HUDEP-2 (cell line): ENCODE results near the gene LTA.

Experiments
- DNase-seq, 76 experiments: peaks; one replicate each; lab custom pipeline; 2025; ENCODE audit not compliant: unreplicated experiment in 76 of 76; lab: John Stamatoyannopoulos, UW

LTA gene, protein sequence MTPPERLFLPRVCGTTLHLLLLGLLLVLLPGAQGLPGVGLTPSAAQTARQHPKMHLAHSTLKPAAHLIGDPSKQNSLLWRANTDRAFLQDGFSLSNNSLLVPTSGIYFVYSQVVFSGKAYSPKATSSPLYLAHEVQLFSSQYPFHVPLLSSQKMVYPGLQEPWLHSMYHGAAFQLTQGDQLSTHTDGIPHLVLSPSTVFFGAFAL

GRCh38 chr6:31572041-31572911 is at the start of gene LTA:
Gene LTA (plus strand): TSS chr6:31572289. CDS start chr6:31572743, 454 bp downstream.
- DNase-seq: no peak

GRCh38 chr6:31525553-31525931 is 46.5 kb upstream of the LTA start:
- DNase-seq: peak in 1 of 76 experiments; percentile 6

DNA sequence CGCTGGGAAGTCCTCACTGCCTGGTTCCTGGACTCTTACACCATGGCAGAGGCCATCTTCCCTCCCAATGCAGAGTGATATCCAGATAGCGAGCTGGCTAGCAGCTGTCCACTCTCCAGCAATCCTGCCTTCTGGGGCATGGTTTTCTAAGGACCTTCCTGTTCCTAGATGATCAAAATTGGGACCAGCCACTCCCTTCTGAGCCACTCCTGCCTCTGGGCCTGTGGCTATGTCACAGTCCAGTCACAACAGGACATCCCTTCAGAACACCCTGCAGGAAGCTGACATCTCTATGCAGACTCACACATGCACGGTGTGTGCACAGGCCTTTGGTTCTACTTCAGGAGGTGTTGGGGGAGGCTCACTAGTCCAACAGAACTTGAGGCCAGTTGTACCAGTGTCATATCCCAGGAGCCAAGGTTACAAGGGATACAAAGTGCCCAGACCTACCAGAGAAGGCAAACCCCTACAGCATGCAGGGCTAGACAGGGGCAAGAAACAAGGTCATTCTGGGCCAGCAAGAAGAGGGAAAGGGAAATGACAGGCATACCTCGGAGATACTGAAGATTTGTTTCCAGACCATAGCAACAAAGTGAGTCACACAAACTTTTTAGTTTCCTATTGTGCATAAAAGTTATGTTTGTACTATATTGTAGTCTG is 46.0 kb upstream of the LTA start:
- DNase-seq: no peak

DNA sequence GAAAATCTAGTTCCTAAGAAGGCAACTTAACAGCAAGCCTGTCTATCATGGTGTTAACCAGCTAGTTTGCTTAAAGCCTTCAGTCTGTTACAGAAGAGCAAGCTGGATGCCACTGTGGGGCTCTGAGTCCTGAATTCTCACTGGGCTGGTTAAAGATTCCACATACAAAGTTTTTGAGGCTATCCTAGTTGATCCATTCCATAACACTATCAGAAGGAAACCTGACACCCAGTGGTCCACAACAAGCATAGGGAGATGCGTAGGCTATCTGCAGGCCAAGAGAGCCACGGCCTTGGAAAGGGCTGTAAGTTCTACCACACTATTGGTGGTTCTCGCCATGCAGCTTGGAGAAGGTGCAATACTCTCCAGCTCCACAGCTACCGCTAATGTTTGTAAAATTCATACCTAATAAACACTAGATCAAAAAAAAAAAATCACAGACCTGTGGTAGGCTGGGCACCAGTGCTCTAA is 43.7 kb upstream of the LTA start:
- no peak for DNase-seq

GRCh38 chr6:31528821-31529328 is 43.2 kb upstream of the LTA start, which contains the start of gene MCCD1:
Gene MCCD1 (plus strand): TSS chr6:31528962. CDS start chr6:31529015, 53 bp downstream.
- no peak for DNase-seq

- DNase-seq: no peak
Observed at GRCh38 chr6:31529329-31530150, 42.5 kb upstream of the LTA start.

- no peak for DNase-seq
Observed at GRCh38 chr6:31530659-31531058, 41.4 kb upstream of the LTA start.

DNA sequence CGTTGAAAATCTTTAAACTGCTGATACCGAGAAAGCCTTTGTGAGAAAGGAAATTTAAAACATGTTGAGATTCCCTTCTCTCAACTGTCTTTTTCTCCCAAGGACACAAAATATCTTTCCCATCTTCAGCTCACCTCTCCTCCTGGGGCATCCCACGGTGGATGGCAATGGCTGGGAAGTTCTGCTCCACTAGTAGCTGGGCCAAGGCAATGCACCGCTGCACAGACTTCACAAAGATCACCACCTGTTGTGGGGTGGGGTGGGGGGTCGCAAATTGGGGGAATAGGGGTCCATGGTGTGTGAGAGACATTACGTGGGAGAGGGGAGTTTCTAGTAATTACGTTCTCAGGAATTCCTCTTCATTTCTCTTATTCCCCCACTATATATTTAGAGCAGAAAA is 40.9 kb upstream of the LTA start:
- no peak for DNase-seq

GRCh38 chr6:31531771-31532643 is 40.1 kb upstream of the LTA start:
- DNase-seq: no peak

DNA sequence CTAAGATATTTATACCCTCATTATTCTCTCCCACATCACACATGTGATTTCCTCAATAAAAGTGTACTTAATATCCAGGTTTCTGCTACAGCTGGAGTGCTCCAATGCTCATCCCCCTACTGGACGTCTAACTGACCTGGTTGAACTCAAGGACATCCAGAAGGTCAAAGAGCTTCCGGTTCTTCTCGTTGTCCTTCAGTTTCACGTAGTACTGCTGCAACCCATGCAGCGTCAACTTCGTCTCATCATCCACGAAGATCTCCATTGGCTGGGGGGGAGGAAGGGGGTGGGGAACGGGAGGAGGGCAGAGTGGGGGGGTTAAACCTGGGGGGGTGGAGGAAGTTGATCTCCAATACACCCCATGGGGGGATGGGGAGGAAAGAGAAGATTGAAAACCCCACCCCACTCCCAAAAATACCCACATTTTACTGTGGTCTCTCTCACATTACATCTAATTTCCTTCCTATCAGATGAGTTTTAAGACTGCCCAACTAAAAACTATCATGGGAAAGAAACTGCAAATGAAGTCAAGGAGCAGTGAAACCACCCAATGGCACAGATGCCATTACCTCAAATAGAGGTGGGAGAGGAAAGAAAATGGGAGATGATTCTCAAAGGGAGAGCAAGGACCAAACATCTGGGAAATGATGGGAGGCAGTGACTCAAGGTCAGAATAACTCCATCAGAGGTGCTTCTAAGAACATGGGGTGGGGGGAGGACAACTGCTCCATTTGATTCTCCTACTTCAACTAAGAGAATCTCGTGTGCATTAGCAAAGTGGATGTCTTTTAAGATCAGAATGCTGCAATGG is 39.2 kb upstream of the LTA start:
- DNase-seq: no peak

DNA sequence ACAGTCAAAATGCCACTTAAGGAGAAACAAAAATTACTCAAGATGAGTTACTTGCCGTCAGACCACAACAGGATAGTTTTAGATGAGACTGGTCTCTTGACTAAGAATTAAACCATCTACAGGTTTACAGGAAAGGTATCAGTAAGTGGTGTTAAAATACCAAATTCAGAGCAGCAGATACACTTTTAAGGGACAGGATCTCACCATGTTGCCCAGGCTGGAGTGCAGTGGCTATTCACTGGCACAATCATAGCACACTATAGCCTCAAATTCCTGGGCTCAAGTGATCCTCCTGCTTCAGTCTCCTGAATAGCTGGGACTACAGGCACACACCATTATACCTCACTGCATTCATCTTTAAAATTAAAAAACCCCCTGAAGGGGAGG is 38.6 kb upstream of the LTA start:
- no peak for DNase-seq

DNA sequence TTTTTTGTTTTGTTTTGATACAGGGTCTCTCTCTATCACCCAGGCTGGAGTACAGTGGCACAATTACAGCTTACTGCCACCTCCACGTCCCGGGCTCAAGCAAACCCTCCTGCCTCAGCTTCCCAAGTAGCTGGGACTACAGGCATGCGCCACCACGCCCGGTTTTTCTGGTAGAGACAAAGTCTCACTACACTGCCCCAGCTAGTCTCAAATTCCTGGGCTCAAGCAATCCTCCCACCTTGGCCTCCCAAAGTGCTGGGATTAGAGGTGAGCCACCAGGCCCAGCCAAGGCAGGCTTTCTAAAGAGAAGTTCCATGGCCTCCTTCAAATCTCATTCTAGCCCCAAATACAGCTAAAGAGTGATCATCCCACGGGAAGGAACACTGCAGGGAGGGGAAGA is 38.1 kb upstream of the LTA start:
- no peak for DNase-seq

GRCh38 chr6:31534521-31535040 is 37.5 kb upstream of the LTA start:
- no peak for DNase-seq

DNA sequence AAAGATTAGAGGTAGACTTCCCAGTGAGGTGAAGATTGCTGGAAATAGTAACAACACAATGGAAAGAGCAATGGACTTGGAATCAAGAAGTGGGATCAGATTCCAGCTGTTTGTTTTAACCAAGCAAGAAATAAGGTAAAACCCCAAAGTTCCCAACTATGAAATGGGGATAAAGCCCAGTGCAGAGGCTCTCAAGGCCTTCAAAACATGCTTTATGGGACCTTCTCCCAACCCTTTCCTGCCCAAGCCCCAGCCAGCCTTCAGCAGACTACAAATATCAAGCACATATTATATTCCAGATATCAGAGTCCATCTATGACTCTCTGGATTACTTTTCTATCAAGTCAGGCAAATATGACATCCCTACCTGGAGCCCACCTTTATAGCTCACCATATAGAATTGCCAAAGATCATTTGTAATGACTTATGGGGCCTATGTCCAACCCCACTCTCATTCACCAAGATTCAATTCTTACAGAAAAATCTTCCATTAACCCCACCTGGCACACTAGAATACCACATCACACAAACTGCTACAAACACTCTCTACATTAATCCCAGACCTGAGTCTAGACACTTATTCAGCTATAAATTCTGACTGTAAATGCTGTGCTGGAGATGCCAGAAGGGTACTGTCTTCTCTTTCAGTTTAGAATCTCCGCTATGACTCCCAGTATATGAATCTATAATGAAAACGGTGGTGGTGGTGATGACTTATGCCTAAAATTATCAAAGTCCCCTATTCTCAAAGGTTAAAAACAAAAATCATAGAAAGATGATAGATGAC is 36.4 kb upstream of the LTA start:
- DNase-seq: no peak

DNA sequence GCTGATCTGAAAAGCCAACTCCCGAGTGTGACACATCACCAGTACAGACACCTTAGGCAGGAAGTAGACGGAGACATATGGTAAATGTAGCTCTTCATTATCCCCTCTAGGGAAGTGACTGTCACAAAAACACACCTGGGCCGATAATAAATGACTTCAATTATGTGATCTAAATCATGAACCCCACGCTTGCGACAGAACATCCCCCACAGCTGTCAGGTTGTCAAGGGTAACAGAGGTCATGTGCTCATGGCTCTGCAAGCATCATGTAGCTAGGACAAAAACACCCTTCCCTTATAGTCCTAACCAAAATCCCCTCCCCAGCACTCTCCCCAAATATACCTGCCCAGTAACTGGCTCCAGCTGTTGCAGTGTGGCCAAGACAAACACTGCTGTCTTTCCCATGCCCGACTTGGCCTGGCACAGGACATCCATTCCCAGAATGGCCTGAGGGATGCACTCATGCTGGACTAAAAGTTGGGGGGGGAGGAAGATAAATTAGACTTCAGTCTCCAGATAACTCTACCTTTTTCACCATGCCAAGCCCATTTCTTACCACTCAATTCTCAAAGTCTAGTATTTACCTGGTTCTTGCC is 33.2 kb upstream of the LTA start:
- DNase-seq: no peak

DNA sequence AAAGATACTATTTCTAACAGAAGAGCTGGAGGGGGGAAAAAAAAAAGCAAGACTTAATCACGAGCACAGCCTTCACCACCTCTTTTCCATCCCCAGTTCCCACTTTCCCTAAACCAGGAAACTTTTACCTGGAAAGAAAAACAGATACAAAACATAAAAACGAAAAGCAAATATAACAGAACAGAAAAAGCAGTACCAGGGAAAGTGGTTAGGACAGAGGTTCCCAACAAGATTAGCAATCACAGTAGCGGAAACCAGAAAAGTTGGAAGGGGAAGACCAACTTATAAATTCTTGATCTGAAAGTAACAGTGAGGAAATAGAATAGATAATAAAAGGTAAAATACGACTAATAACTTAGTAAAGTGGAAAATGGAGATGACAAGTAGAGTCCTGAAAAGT is 31.4 kb upstream of the LTA start:
- DNase-seq: no peak

- DNase-seq: peak in 51 of 76 experiments; percentile 24 to 77 (median 55)
Observed at GRCh38 chr6:31541059-31541657, 30.9 kb upstream of the LTA start.
